ENCODE results near the gene MEGF11.
"Not testable (repeated sequence)": the region's sequence is repeated elsewhere in the genome, so short reads cannot be mapped to it uniquely, and the experiment has no call there.

Gene MEGF11

DNA sequence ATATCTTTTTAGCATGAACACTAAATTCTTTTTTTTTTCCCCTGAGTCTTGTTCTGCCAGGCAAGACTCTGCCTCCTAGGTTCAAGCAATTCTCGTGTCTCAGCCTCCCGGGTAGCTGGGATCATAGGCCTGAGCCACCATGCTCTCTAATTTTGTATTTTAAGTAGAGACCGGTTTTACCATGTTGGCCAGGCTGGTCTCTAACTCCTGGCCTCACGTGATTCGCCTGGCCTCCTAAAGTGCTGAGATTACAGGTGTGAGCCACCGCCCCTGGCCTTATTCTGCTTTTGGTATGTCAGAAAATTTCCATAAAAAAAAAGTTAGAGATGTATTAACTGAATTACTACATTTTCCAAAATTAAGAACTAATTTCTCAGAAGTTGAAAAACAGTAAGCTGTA, 370.0 kb downstream of the MEGF11 start:
- no peak for DNase-seq (ENCODE audit: low read depth)

DNA sequence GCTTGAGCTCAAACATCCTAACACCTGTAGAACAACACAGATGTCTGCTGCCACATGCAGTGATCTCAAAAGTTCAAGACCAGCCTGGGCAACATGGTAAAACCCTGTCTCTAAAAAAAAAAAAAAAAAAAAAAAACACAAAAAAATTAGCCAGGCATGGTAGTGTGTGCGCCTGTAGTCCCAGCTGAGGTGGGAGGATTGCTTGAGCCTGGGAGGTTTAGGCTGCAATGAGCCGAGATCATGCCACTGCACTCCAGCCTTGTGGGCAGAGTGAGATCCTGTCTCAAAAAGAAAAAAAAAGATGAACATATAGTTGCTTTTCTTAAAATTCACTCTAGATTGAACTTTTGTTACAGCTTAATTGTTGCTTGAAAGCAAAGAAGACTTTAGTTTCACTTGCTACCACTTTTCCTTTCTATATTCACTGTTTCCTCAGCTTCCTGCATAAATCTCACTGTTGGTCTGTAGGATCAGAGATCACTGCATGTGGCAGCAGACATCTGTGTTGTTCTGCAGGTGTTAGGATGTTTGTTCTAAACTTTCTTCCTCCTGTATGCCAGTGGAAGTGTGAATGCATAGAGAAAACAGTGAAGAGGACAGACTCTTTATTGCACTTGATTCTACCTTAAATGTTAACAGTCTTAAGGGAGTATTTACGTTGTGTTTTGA, 371.6 kb downstream of the MEGF11 start:
- no peak for DNase-seq (ENCODE audit: low read depth)

DNA sequence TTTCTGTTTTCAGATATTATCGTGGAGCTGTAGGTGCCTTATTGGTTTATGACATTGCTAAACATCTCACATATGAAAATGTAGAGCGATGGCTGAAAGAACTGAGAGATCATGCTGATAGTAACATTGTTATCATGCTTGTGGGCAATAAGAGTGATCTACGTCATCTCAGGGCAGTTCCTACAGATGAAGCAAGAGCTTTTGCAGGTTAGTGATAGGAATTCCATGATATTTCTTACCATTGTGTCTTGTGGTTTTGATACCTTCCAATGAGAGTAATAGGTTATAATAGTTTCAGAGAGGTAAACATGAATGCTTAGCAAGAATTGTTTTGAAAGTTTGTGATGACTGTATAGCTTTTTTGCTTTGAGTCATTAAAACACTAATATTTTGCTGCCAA, 375.8 kb downstream of the MEGF11 start:
- no peak for DNase-seq (ENCODE audit: low read depth)

DNA sequence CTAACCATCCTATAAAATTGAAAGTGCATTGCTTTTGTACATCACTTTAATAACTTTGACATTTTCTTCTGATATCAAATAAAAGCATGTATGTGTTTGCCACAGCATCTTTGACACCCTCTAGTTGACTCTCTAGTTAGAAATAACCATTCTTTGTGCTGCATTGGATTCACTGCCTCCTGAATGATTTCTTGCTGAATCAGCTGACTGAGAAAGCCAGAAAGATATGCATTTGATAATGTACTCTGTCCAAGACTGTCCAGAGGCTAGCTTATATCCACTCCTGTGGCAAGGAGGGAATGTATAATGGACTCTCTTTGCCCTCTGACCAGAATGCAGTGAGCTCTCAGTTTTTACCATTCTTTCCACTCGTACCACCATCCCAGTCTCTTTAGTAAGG, 378.1 kb downstream of the MEGF11 start:
- DNase-seq (ENCODE audit: low read depth), result no peak

DNA sequence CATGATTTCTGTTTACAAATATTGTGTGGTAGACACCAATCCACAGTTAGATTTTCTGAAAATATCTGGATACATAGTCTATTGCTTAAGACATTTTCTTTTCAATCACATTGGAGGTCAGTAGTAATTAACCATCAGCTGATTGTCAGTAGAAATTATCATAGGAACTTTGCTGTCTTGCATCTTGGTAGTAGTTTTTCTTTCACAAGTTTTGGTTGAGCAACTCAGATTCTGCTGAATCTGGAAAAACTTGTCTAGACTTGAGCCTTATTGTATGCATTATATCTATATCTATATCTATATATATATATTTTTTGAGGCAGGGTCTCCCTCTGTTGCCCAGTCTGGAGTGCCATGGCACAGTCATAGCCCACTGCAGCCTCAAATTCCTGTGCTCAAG, 380.3 kb downstream of the MEGF11 start:
- no peak for DNase-seq (ENCODE audit: low read depth)

DNA sequence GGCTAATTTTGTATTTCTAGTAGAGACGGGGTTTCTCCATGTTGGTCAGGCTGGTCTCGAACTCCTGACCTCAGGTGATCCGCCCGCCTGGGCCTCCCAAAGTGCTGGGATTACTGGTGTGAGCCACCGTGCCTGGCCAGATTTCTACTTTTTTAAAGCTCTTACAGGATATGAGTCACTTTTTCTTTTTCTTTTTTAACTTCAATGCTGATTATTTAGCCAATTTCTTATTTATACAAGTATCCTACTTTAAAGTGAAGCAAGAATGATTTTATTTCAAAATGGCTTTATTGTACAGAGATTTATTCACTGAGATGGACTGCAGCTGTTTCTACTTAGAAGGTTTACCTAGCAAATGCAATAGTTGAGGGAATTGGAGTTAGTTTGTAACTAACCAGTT, 381.0 kb downstream of the MEGF11 start:
- not testable (repeated sequence) for DNase-seq (ENCODE audit: low read depth)

DNA sequence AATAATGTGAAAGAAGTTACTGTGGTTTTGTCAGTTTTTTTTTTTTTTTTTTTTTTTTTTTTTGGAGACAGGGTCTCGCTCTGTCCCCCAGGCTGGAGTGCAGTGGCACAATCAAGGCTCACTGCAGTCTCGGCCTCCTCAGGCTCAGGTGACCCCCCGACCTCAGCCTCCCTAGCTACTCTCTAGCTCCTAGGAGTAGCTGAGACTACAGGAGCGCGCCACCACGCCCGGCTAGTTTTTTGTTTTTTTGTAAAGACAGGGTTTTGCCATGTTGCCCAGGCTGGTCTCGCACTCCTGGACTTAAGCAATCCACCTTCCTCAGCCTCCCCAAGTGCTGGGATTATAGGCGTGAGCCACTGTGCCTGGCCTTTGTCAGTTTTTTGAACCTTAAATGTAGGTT, 381.7 kb downstream of the MEGF11 start:
- DNase-seq (ENCODE audit: low read depth), result not testable (repeated sequence)

DNA sequence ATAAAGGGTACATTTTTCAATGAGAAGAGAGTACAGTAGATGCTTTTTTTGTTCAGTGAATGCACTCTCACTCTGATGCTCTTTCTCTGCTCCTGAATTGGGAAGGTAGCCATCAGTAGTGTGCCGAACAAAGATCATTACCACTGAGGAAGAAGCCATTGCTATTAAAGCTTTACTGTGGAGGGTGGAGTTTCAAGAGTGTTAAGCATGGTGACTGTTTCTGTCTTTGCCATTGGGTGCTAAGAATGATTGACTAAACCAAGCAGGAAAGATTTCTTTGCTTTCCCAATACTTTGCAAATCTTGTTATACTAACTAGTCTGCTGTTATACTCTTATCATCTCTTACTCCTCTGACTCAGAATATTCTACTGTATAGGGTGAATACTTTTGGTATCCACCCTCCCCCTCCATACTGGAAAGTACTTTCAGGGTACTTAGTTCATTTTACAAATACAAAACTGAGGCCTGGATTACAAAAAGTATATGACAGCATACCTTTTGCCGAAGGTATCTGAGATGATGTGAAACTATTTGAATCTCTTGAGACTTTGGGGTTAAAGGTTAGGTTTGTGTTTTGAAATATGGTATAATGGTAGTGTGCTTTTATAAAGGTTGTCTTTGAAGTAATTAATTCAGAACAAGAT, 382.5 kb downstream of the MEGF11 start:
- DNase-seq (ENCODE audit: low read depth), result no peak

DNA sequence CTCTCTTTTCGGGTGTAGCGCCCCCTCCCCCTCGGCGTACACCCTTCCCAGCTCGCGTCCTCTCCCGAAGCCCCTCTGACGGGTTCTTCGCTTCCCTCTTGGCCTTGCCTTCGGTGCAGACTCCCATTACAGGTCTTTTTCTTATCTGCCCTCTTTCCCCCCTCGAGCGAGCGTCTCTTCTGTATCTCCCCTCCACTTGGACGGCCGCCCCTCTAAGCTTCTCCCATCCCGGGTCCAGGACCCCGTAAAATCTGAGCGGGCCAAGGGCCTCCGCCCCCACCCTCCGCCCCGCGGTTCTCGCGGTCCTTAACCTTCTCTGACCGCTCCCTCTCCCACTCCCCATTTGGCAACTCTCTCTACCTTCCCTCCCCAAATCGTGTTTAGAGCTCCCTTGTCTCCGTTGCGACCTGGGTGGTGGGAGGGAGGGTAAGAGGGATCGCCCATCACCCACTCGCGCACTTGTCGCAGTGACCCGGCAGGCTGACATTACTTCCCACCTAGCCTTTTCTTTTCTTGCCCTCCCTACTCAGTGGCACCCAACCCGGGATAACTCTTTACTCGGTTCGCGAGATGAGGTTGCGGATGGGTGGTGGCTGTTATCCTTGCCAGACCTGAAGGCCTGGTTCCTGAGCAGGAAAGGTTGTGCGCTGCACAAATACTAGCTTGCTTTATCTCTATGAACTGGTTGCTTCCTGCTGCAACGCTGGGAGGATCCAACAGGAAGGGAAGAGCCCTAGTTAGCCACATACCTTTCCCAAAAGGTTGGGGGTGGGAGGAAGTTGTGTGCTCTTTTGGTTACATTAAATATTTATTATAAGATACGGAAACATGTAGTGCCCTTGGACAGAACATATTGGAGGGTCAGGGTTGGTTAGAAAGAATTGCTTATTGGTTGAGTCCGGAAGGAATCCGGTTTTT, 383.3 kb downstream of the MEGF11 start:
- DNase-seq (ENCODE audit: low read depth), result no peak

DNA sequence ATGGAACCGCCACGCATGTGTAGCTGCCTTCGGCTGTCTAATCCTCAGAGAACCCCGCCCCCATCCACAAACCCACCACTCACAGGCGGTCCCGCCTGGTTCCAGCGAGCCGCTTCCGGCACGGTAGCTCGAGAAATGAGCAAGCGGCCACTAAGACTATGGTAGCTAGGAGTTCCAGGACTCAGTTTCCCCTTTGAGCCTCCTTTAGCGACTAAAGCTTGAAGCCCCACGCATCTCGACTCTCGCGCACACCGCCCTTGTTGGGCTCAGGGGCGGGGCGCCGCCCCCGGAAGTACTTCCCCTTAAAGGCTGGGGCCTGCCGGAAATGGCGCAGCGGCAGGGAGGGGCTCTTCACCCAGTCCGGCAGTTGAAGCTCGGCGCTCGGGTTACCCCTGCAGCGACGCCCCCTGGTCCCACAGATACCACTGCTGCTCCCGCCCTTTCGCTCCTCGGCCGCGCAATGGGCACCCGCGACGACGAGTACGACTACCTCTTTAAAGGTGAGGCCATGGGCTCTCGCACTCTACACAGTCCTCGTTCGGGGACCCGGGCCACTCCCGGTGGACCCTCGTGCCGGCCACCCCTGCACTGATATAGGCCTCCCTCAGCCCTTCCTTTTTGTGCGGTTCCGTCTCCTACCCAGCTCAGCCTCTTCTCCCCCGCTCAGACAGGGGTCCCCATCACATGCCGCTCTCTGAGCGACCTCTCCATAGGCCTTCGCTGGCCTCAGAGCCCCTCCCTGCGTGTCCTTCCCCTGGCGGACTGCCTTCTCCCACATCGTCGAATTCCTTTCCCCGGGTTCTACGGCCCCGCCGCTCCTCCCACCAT, 384.2 kb downstream of the MEGF11 start, which contains the start of gene RAB11A:
Gene RAB11A (plus strand): TSS at position 366 of the 828 bp plus-strand sequence. CDS start 95 bp downstream, at position 461.
- peak; percentile 94 for DNase-seq (ENCODE audit: low read depth)

DNA sequence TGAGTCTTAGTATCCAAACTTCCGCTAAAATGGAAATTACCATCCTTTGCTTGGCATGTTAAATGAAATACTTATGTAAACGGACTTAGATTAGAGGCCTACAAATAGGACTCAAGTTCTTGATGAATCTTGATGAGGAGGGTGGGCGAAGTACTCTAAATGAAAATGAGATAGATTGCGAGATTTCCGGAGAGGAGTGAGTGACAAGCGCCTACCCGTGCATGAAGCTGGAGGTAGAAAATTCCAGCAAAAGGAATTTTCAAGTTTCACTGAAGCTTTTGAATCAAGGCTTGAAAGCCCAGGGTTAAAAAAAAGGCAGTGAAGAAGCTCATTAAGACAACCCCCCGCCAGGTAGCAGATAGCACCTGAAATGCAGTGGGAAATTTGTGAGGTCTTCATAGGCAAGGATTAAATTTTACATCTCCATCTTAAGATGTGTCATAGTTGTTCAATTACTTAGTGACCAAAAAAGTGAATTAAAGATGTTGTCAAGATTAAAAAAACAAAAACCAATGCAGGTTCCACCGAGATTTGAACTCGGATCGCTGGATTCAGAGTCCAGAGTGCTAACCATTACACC, 384.9 kb downstream of the MEGF11 start:
- no peak for DNase-seq (ENCODE audit: low read depth)

DNA sequence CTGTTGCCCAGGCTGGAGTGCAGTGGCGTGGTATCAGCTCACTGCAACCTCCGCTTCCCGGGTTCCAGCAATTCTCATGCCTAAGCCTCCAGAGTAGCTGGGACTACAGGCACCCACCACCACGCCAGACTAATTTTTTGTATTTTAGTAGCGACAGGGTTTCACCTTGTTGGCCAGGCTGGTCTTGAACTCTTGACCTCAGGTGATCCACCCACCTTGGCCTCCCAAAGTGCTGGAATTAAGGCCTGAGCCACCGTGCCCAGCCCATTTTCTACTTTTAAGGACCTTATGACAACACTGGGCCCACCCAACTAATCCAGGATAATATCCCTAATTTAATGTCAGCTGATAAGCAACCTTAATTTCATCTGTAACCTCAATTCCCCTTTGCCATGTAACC, 385.6 kb downstream of the MEGF11 start:
- DNase-seq (ENCODE audit: low read depth), result not testable (repeated sequence)

DNA sequence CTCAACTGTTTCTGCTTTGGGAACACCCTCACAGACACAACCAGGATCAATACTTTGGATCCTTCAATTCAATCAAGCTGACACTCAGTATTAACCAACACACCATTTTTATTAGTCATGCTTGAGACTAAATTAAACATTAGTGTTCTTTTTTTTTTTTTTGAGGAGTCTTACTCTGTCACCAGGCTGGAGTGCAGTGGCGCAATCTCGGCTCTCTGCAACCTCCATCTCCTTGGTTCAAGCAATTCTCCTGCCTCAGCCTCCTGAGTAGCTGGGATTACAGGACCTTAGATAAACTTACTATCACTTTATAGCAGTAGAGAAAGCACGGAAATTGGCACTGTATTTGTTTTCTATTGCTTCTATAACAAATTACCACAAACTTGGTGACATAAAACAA, 386.3 kb downstream of the MEGF11 start:
- DNase-seq (ENCODE audit: low read depth), result no peak

DNA sequence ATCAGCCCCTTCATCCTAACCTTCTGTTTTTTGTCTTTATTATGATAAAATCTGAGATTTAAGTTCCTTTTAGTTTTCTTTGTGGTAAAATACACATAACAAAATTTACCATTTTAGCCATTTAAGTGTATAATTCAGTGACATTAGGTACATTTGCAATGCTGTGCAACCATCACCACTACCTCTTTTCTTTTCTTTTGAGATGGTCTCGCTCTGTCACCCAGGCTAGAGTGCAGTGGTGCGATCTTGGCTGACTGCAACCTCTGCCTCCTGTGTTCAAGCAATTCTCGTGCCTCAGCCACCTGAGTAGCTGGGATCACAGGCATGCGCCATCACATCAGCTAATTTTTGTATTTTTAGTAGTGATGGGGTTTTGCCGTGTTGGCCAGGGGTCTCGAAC, 390.4 kb downstream of the MEGF11 start:
- DNase-seq (ENCODE audit: low read depth), result no peak

DNA sequence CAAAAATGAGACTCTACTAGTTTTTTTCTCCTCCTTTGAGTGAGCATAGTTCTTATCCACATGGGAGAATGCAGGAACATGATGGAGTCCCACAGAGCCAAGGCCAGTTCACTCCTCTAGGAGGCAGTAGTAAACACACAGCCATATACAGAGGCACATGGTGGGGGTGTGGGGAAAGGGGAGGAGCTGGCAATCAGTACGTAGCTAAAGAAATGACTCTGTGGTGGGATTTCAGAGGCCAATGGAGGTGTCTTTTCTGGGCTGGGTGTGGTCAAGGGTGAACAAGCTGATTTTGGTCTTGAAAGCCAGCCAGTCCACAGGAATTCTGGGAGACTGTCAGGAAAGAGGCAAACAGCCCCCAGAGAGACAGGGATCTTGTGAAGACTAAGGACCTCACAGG, 390.9 kb downstream of the MEGF11 start:
- peak; percentile 67 for DNase-seq (ENCODE audit: low read depth)

DNA sequence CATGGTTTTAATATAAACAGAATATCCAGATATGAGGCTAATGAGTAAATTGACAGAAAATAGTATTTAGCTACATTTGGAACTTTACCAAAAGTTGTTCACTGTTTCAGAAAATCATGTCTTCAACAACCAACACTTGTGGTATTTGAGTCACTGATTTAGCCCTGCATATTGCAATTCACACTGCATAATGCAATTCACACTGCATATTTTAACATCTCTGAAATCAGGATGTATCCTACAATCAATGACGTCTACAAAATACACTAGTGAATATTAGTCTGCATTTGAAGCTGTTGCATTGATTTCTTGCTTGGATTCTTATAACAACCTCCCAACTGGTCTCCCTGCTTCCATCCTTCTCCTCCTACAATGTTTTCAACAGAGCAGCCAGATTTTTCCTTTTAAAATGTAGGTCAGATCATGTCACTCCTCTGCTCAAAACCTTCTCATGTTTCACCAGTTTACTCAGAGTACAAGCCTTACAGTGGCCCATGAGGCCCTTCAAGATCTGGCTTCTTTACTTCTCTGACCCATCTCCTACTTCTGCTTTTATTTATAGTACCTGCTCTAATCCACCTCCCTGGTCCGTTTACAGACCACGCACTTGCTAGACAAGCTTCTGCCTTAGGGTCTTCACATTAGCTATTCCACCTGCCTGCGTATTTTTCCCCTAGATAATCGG, 395.7 kb downstream of the MEGF11 start:
- DNase-seq (ENCODE audit: low read depth), result no peak

DNA sequence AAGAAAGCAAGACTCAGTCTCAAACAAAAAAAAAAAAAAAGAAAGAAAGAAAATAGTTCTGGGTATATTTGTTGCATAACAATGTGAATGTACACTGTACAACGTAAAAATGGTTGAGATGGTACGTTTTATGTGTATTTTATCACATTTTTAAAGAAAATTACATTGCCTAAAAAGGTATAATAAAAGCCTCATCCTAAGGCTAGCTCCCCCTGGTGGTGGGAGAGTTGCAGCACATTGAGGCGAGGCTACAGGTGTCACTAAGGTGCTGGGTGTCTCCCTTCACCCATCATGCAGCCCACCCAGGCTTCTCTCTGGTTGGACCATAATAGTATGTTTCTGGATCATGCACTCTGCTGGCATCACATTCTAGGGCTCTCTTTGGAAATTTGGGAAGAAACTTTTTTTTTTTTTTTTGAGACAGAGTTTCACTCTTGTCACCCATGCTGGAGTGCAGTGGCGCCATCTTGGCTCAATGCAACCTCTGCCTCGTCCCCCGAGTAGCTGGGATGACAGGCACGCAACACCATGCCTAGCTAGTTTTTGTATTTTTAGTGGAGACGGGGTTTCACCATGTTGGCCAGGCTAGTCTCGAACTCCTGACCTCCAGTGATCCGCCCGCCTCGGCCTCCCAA, 396.6 kb downstream of the MEGF11 start:
- DNase-seq (ENCODE audit: low read depth), result peak; percentile 64

DNA sequence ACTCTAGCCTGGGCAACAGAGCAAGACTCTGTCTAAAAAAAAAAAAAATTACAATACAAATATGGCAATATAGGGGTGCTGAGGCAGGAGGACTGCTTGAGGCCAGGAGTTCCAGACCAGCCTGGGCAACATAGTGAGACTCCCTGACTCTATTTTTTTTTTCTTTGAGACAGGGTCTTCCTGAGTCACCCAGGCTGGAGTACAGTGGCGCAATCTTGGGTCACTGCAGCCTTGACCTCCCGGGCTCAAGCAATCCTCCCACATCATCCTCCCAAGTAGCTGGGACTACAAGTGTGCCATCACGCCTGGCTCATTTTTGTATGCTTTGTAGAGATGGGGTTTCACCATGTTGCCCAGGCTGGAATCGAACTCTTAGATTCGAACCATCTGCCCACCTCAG, 401.6 kb downstream of the MEGF11 start:
- no peak for DNase-seq (ENCODE audit: low read depth)

DNA sequence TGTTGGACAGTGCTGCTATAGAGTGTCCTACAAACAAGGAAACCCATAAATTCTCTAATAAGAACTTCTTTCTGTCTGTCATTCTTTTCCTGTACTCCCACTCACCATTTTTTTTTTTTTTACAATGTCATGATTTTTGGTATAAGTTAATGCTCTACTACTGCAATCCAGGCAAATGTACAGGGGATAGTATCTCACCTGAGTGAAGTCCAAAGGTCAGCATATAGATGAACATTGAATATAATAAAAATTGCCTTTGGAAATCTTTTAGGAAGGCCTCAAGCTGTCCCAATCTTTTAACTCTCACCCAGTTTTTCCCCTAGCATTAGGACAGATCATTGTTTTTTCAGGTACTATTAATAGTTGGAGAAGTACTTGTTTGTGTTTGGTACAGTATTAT, 405.6 kb downstream of the MEGF11 start:
- DNase-seq (ENCODE audit: low read depth), result no peak

DNA sequence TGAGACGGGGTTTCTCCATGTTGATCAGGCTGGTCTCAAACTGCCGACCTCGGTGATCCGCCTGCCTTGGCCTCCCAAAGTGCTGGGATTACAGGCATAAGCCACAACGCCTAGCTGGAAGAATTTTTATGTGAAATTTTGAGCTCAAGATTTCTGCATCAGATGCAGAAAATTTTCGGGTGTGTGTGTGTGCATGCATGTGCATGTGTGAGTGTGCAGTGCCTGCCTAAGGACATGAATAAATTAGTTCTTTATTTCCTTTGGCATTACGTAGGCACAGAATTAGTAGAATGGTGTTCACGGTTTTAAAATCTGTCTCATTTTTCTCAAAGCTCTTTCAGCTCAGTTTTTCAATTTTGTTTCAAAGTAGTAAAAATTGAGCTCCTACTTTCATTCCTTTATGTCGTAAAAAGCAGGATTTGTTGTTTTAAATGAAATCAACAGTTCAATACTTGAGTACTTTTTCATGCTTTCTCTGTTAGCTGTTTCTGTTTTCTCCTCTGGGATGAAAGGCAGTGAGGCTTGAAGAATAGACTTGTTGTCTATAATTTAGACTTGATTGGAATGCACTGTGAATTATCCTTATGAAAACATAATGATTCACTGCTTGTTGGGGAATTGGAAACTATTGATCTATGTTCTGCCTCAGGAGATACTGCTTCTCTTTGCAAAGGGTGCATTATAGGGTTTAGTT, 407.6 kb downstream of the MEGF11 start:
- no peak for DNase-seq (ENCODE audit: low read depth)
